ENCODE data around the gene NRXN3. TPM values are rescaled to one million over a fixed set of nuclear protein-coding genes. Genes with fewer than 3 reads are reported as not detected.

NRXN3 gene
- polyA plus RNA-seq, 1 donor (not counting 4 experiments of a cell fraction or from before 2014, with no cell fraction given), result 0.89 TPM

- Histone ChIP-seq H3K9me1 (ENCODE audit: control insufficient read depth, extremely low read depth, insufficient read depth, low read length) (no peaks in the 10 kb centered on the region), H3K9me3 (ENCODE audit: control insufficient read depth, low read depth, low read length) (no peaks in the 10 kb centered on the region), H3K4me3 (ENCODE audit: control insufficient read depth in 2 of 3, extremely low read depth in 1 of 3, insufficient read depth in 2 of 3, low read depth in 1 of 3, low read length in 3 of 3) (no peak overlapping the region), H3K27me3 (ENCODE audit: control insufficient read depth, extremely low read depth, insufficient read depth, low read length) (no peaks in the 10 kb centered on the region), H4K20me1 (ENCODE audit: control insufficient read depth, extremely low read depth, insufficient read depth, low read length) (no peaks in the 10 kb centered on the region), H2AFZ (ENCODE audit: control insufficient read depth, low read length) (no peak overlapping the region), H3K4me2 (ENCODE audit: control insufficient read depth, extremely low read depth, insufficient read depth, low read depth, low read length) (no peak overlapping the region), H3K4me1 (ENCODE audit: control insufficient read depth, extremely low read depth, insufficient read depth, low read length) (no peaks in the 10 kb centered on the region), H3K27ac (ENCODE audit: control insufficient read depth, insufficient read depth, low read length) (no peak overlapping the region), H3K79me2 (ENCODE audit: control insufficient read depth, insufficient read depth, low read length) (no peaks in the 10 kb centered on the region), H3K36me3 (ENCODE audit: control insufficient read depth in 2 of 2, extremely low read depth in 1 of 2, insufficient read depth in 2 of 2, low read length in 2 of 2) (no peaks in the 10 kb centered on the region), H3K9ac (ENCODE audit: control insufficient read depth, extremely low read depth, insufficient read depth, low read length) (no peak overlapping the region)
- DNase-seq (ENCODE audit: low read depth, low spot score) (no peak), FAIRE-seq (no peak)
- dilution Hi-C loops (cut with MboI; ENCODE audit: extremely low pct_ligation_motif_present, low sequenced_read_pairs), result no loop called here
- TF ChIP-seq CTCF (optimal IDR thresholded peaks at IDR 0.05 in 1 of 3, IDR thresholded peaks at IDR 0.05 in 1 of 3, conservative IDR thresholded peaks at IDR 0.05 in 1 of 3; ENCODE audit: extremely low read depth in 1 of 3, insufficient read depth in 2 of 3, low read length in 3 of 3) (no peak), EZH2 (IDR thresholded peaks at IDR 0.05; ENCODE audit: low read length) (no peak)
These were observed 704.9 kb downstream of the NRXN3 start for GRCh38 chr14:78875049-78875448.

DNA sequence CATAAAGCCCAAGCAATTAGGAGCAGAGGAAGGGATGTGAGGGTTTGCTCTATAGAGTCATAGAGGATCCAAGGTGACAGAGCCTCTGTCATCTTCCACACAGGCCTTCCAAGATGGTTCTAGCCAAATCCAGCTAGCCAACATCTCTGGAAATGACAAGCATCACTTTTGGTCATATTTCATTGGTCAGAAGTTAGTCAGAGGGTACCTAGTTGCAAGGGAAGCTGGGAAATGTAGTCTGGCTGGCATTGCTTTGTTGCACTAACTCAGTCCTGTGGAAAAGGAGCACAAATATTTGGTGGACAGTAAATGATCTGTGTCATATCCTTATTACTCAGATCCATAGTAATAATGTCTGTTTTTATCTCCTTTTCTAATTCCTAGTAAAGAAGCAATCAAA is 715.7 kb downstream of the NRXN3 start:
- Histone ChIP-seq H3K27ac (ENCODE audit: control insufficient read depth, insufficient read depth, low read length) (no peak overlapping the region), H4K20me1 (ENCODE audit: control insufficient read depth, extremely low read depth, insufficient read depth, low read length) (no peaks in the 10 kb centered on the region), H3K79me2 (ENCODE audit: control insufficient read depth, insufficient read depth, low read length) (no peaks in the 10 kb centered on the region), H3K9ac (ENCODE audit: control insufficient read depth, extremely low read depth, insufficient read depth, low read length) (no peak overlapping the region), H3K4me2 (ENCODE audit: control insufficient read depth, extremely low read depth, insufficient read depth, low read depth, low read length) (no peak overlapping the region), H3K27me3 (ENCODE audit: control insufficient read depth, extremely low read depth, insufficient read depth, low read length) (no peaks in the 10 kb centered on the region), H3K4me3 (ENCODE audit: control insufficient read depth in 2 of 3, extremely low read depth in 1 of 3, insufficient read depth in 2 of 3, low read depth in 1 of 3, low read length in 3 of 3) (no peak overlapping the region), H3K4me1 (ENCODE audit: control insufficient read depth, extremely low read depth, insufficient read depth, low read length) (no peaks in the 10 kb centered on the region), H2AFZ (ENCODE audit: control insufficient read depth, low read length) (no peak overlapping the region), H3K9me1 (ENCODE audit: control insufficient read depth, extremely low read depth, insufficient read depth, low read length) (no peaks in the 10 kb centered on the region), H3K9me3 (ENCODE audit: control insufficient read depth, low read depth, low read length) (no peaks in the 10 kb centered on the region), H3K36me3 (ENCODE audit: control insufficient read depth in 2 of 2, extremely low read depth in 1 of 2, insufficient read depth in 2 of 2, low read length in 2 of 2) (no peaks in the 10 kb centered on the region)
- DNase-seq (ENCODE audit: low read depth, low spot score) (no peak), FAIRE-seq (no peak)
- TF ChIP-seq EZH2 (IDR thresholded peaks at IDR 0.05; ENCODE audit: low read length) (no peak), CTCF (optimal IDR thresholded peaks at IDR 0.05 in 1 of 3, IDR thresholded peaks at IDR 0.05 in 1 of 3, conservative IDR thresholded peaks at IDR 0.05 in 1 of 3; ENCODE audit: extremely low read depth in 1 of 3, insufficient read depth in 2 of 3, low read length in 3 of 3) (no peak)
- dilution Hi-C loops (cut with MboI; ENCODE audit: extremely low pct_ligation_motif_present, low sequenced_read_pairs), result no loop called here
